ENCODE measurements around the gene CCDC15.

DNA sequence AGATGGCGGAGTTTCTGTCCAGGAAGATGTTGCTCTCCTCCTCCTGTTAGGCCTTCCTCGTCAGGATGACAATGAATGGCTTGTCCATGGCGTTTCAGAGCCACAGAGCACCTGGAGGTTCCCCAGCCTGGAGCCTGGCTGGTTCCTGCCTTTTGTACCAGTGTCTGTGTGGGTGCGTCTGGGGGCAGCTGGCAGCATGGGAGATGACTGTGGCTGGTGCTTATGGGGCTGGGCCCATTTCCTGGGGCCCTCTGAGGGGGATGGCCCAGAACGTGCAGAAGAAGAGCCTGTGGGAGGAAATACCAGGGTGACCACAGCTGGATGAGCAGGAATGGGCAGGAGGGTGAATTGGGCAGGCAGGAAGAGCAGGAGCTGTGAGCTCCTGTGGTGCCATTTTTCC lies 115.8 kb downstream of the CCDC15 start:
- TF ChIP-seq EP300 (IDR thresholded peaks at IDR 0.05) (no peak), POLR2A (IDR thresholded peaks at IDR 0.05) (no peak)

Data from ovary (tissue), 1 donor.